SK-N-SH (cell line): ENCODE data around the gene RABGAP1L.

ENCODE experiments used
- CHD2 ChIP-seq: fragments of 150-350 bp; IDR thresholded peaks from 2 replicates; pipeline ENCODE4 v1.6.1; 2018; ENCODE audit warnings: low read length; ENCODE audit not compliant: partially characterized antibody
- CTCF ChIP-seq: fragments of 200-600 bp; sonication (generic); IDR thresholded peaks from 2 replicates; pipeline ENCODE4 v1.6.1; 2017; ENCODE audit warnings: antibody characterized with exemption, mild to moderate bottlenecking, moderate library complexity
- EP300 ChIP-seq, 2 experiments: IDR thresholded peaks; 2 replicates each; pipeline versions ENCODE4 v1.4.0 to v1.6.1; 2012; ENCODE audit warnings: borderline replicate concordance in 1 of 2, low read depth in 1 of 2, low read length in 1 of 2
- MXI1 ChIP-seq: IDR thresholded peaks from 2 replicates; pipeline ENCODE4 v1.6.1; 2012; ENCODE audit warnings: mild to moderate bottlenecking, low read depth, low read length, improper control_type of control experiment
- POLR2AphosphoS5 ChIP-seq: IDR thresholded peaks from 2 replicates; pipeline ENCODE4 v1.6.1; 2012; ENCODE audit warnings: low read depth, low read length
- REST ChIP-seq: IDR thresholded peaks from 2 replicates; pipeline ENCODE4 v1.6.1; 2012; ENCODE audit warnings: mild to moderate bottlenecking, low read depth, low read length, moderate library complexity

- TF ChIP-seq POLR2AphosphoS5 (no peak), CTCF (no peak), MXI1 (no peak), EP300 (IDR thresholded peaks at IDR 0.05; ENCODE audit: borderline replicate concordance in 1 of 2, low read depth in 1 of 2, low read length in 1 of 2) (no peak), REST (no peak), CHD2 (no peak)
Measured at GRCh38 chr1:174209347-174210187, 50.2 kb downstream of the RABGAP1L start.
